ENCODE measurements around the gene CA9.
"Not testable (repeated sequence)": the region's sequence is repeated elsewhere in the genome, so short reads cannot be mapped to it uniquely, and the experiment has no call there.

CA9 gene

DNA sequence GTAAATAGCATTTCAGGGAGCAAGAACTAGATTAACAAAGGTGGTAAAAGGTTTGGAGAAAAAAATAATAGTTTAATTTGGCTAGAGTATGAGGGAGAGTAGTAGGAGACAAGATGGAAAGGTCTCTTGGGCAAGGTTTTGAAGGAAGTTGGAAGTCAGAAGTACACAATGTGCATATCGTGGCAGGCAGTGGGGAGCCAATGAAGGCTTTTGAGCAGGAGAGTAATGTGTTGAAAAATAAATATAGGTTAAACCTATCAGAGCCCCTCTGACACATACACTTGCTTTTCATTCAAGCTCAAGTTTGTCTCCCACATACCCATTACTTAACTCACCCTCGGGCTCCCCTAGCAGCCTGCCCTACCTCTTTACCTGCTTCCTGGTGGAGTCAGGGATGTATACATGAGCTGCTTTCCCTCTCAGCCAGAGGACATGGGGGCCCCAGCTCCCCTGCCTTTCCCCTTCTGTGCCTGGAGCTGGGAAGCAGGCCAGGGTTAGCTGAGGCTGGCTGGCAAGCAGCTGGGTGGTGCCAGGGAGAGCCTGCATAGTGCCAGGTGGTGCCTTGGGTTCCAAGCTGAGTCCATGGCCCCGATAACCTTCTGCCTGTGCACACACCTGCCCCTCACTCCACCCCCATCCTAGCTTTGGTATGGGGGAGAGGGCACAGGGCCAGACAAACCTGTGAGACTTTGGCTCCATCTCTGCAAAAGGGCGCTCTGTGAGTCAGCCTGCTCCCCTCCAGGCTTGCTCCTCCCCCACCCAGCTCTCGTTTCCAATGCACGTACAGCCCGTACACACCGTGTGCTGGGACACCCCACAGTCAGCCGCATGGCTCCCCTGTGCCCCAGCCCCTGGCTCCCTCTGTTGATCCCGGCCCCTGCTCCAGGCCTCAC, at the start of gene CA9:
Gene CA9, plus strand, starts transcription at position 797 of the 893 bp plus-strand sequence. Its CDS starts 32 bp downstream, at position 829.
- no peak for DNase-seq

DNA sequence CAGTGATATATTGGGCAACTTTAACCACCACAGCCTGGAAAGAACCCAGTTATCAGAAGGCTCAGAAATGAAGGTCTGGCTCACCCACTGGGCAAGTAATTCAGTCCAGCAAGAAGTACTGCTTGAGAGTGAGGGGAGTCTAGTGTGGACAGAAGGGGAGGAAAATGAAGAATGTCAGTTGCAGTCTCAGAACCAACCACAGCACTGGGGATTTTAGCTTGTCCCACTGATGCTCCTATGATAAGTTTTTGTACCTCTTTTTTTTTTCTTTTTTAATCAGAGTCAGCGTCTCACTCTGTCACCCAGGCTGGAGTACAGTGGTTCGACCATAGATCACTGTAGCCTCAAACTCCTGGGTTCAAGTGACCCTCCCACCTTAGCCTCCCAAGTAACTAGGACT, 46.2 kb upstream of the CA9 start:
- DNase-seq = no peak

DNA sequence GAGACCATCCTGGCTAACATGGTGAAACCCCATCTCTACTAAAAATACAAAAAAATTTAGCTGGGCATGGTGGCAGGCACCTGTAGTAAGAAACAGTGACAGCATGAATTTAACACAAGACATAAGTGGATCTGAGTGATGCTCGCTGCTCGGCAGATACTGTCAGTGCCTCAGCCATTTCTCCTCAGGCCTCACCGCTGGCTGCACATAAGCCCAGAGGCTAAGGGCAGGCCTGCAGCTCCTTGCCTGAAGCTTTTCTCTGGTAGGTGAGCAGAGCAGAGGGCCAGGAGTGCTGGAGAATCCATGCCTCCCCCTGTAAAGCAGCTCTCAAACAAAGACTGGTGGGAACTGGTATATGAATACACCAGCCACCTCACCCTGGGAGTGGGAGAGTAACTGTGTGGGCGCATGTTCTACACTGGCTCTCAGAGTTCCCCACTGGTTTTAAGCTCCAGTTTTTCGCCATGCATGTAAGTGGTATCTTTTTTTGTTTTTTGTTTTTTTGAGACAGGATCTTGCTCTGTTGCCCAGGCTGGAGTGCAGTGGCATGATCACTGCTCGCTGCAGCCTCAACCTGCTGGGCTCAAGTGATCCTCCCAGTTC, 45.2 kb upstream of the CA9 start:
- no peak for DNase-seq

DNA sequence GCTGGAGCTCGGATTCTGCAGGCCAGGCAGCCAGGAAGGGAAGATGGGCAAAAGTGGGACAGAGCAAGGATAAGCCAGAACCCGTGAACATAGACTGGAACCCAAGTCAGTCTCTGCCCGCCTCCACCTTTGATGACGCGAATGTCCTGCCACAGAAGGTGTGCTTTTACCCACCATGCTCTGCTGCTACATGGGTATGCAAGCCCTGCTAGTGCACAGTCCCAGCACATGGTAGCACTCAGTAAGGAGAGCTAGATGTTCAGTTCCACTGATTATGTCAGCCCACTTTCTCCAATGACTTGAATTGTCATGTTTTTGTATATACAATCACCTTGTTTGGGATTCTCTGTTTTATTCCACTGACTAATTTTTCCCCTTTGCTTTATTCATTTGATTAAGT, 44.1 kb upstream of the CA9 start:
- DNase-seq = no peak

GRCh38 chr9:35635730-35636129, 38.0 kb upstream of the CA9 start:
- DNase-seq = no peak

DNA sequence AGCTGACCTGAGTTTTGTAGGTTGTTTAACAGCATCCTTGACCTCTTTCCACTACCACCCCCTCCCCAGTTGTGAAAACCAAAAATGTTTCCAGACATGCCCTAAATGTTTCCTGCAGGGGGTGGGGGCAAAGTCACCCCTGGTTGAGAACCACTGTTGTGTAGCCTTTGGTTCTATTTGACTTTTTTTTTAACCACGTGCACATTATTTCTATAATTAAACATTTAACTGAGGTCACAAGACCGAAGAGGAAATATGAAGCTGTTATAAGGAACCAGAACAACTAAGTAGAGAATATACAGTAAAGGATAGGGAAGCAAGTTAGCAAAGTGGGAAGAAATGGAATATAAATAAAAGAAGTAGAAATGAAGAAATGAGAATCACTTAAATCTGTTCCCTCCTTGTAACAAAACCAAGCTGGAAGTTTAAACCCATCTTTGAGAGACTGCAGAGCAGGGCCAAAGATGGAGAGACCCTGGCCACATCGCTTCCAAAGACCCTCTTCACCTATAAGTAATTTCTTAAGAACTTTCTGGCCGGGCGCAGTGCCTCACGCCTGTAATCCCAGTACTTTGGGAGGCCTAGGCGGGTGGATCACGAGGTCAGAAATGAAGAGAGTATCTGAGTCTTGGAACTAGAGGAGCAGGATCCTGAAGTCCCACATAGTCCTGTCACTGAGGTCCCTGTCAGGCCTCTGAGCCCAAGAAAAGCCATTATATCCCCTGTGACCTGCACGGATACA, 37.4 kb upstream of the CA9 start:
- DNase-seq = no peak

GRCh38 chr9:35636877-35637246, 36.9 kb upstream of the CA9 start:
- not testable (repeated sequence) for DNase-seq

DNA sequence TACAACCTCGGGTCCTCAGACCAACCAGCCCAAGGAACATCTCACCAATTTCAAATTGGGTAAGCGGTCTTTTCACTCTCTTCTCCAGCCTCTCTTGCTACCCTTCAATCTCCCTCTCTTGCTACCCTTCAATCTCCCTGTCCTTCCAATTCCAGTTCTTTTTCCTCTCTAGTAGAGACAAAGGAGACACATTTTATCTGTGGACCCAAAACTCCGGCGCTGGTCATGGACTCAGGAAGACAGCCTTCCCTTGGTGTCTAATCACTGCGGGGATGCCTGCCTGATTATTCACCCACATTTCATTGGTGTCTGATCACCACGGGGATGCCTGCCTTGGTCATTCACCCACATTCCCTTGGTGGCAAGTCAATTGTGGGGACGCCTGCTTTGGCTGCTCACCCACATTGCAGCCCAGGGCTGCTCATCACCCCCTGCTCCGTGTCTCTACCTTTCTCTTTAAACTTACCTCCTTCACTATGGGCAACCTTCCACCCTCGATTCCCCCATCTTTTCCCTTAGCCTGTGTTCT, 36.2 kb upstream of the CA9 start:
- not testable (repeated sequence) for DNase-seq

DNA sequence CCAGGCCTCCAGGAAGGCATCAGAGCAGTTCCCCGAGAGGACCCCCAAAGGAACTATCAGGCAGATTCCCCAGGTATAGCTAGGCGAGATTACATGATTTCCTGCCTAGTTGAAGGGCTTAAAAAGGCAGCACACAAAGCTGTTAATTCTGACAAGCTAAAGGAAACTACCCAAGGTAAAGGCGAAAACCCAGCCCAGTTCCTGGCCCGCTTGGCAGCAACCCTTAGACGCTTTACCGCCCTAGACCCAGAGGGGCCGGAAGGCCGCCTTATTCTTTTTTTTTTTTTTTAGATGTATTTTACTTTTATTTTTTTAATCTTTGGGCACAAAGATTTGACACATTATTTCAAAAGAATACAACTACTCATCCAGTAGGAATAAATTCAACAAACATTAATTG, 35.0 kb upstream of the CA9 start:
- DNase-seq = not testable (repeated sequence)

DNA sequence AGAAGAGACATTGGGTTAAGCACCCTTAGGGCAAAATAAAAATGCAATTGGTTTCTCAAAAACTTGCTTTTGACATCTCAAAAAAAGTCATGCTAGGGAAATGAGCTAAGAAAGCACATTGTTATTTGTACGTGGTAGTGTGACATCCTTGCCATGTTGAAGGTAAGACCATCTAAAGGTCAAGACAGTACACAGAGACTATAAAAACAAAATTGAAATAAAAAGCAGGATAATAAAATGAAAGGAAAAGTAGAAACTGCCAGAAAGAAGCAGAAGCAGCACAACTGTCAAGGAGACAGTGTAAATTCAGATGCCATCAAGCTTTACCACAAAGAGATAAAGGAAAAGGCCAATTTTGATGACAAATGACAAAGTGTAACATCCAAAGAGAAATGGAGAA, 34.5 kb upstream of the CA9 start:
- DNase-seq = peak; percentile 69

GRCh38 chr9:35639631-35640030, 34.1 kb upstream of the CA9 start:
- peak; percentile 69 for DNase-seq

DNA sequence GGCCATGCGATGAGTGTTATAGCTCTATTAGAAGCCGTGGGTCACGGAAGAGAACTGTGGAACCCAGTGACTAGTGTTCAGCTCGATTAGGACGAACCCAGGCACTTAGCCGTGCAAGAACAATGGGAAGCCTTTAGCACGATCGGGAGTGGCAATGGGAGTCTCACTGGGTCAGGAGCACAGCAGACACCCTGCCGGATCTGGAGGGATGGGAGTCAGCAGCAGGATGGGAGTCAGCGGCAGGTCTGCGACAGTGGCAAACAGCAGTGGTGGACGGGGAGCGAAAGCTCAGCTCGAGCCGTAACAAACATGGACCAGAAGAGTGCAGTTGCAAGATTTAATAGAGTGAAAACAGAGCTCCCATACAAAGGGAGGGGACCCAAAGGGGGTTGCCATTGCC, 33.3 kb upstream of the CA9 start:
- not testable (repeated sequence) for DNase-seq

- DNase-seq = not testable (repeated sequence)
These were observed 32.2 kb upstream of the CA9 start for GRCh38 chr9:35641478-35641877.

DNA sequence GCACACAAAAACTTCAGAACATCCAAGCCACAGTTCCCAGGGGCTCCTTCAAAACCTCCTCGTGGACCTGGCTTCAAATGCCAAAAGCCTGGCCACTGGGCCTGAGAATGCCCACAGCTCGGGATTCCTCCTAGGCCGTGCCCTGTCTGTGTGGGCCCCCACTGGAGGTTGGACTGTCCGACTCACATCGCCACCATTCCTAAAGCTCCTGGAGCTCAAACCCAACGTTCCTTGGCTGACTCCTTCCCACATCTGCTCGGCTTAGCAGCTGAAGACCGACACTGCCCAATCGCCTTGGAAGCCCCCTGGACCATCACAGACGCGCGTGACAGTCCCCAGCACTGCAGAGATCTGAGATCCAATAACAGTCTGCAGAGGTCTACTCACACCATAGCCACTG, 30.7 kb upstream of the CA9 start:
- no peak for DNase-seq

DNA sequence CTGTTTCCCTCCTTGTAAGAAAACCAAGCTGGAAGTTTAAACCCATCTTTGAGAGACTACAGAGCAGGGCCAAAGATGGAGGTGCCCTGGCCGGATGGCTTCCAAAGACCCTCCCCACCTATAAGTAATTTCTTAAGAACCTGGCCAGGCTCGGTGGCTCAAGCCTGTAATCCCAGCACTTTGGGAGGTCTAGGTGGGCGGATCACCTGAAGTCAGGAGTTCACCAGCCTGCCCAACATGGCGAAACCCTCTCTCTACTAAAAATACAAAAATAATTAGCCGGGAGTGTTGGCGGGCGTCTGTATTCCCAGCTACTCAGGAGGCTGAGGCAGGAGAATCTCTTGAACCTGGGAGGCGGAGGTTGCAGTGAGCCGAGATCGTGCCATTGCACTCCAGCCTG, 28.0 kb upstream of the CA9 start:
- not testable (repeated sequence) for DNase-seq

GRCh38 chr9:35646153-35646532, 27.6 kb upstream of the CA9 start:
- peak; percentile 74 for DNase-seq

GRCh38 chr9:35646533-35647265, 27.0 kb upstream of the CA9 start:
- DNase-seq = peak; percentile 95

DNA sequence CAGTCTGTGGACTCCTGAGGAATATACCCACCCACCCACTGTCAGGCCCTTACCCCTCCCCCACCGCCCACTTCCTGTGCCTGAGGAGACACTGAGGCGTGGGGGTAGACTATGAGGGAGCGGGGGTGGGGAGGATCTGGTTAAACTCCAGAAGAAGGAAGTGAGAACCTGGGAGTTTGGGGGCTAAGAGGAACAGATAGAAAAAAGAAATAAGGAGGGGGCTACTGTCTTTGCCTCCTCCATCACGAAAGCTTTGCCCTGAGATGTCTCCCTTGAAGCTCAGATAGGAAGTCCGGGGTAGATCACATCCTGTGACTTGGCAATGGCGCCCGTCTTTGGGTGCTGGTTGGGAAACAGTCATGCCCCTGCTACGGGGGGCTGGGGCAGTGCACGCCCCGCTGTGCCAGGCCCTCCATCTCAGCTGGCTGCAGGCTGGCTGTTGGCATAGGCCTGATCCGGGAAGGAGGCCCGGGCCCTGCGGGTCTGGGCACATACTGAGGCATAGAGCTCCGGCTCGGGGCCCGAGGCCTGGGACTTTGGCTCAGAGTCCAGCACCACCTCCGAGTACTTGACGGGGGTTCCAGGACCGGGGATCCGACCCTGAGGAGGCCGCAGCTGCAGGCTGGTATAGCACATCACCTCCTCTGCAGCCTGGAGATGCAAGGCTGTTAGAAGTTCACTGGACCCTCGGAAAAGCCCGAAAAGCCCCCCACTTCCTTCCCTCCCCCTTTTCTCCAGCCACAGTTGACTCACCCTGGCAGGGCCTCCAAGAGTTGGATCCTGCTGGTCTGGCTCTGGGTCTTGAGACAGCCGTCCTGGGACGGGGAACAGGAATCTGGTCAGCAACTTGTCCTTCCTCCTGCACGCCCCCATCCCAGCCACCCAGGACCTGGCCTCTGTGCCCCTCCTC, 24.0 kb upstream of the CA9 start:
- peak; percentile 70 for DNase-seq

DNA sequence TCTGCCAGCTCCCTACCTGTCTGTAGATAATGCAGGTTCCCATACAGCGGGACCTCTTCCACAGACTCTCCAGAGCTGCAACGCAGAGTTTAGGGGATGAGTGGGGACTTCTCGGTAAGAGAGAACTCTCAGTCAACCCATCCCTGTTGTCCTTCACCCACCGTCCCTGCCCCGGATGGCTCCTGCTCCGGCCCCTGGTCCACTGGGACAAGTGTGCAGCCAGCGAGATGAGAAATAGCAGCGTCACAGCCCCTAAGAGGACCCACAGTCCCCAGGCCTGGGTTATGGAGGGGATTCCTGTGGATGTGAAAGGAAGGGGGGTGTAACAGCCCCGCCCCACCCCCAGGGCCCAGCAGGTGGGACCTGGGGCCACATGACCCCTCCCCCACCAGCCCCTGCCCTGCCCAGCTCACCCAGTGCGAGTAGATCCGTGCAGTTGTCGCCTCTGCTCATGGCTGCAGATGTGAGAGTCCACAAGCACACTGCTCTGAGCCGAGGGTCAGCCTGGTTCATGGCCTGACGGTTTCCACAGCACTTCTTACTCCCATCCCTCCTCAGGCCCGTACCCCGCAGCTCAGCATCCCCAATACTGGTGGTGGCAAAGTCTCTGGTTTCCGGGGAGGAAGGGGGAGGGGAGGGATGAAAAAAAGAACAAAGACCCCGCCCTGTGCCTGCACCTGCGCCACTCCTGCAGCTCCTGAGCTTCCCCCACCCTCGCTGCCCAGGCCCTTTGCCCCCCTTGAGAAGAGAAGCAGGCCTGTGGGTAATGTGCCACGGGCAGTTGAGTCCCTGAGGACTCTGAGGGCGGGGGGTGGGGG, 23.2 kb upstream of the CA9 start, which contains the start of gene SIT1:
Gene SIT1, minus strand, starts transcription at position 591 of the 818 bp plus-strand sequence. Its CDS starts 78 bp downstream, at position 513.
- no peak for DNase-seq
